ENCODE measurements around the gene OSBP2. TPM values are rescaled to one million over a fixed set of nuclear protein-coding genes. Genes with fewer than 3 reads are reported as not detected.

Gene OSBP2
- total RNA-seq, 2 donors from 2014 or later: 6.8 to 11.1 TPM

DNA sequence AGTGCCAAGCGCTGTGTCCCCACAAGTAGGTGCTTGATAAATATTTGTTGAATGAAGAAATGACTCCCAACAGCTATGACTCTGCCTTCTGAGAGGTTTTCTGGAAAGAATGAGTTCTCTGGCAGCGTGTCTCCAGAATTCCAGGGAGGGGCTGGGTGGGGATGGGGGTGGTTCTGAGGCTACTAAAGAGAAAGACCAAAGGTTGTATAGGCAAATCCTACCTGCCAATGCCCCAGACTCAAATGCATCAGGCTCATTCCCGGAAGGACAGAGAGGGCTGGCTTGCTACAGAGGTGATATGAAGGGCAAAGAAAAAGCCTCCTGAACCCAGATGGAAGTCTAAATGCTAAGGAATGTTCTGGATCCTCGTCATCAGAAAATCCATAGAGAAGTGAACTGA lies 28.9 kb upstream of the OSBP2 start:
- Histone ChIP-seq H3K27ac (ENCODE audit: low read depth, low read length) (no peak overlapping the region), H3K9ac (ENCODE audit: extremely low read depth, low read length, poor library complexity, severe bottlenecking) (no peak overlapping the region), H3K4me1 (ENCODE audit: control insufficient read depth, insufficient read depth, low read length) (no peaks in the 10 kb centered on the region), H3K4me3 (ENCODE audit: low read length) (no peak overlapping the region), H3K36me3 (ENCODE audit: control insufficient read depth, insufficient read depth, low read length) (peaks cover 7% of the 10 kb centered on the region), H3K9me3 (ENCODE audit: control insufficient read depth, low read length) (no peaks in the 10 kb centered on the region), H3K27me3 (ENCODE audit: control insufficient read depth, insufficient read depth, low read length, poor library complexity, severe bottlenecking) (peaks cover 14% of the 10 kb centered on the region)
- peaks cover 13% of the 10 kb centered on the region for H3K4me1 Mint-ChIP-seq
- no peaks in the 10 kb centered on the region for H3K9me3 Mint-ChIP-seq
- no peak for DNase-seq
- no peak for TF ChIP-seq CTCF (conservative IDR thresholded peaks at IDR 0.05)
- H3K27me3 Mint-ChIP-seq (ENCODE audit: insufficient read depth): peaks cover 28% of the 10 kb centered on the region
- no peak overlapping the region for H3K27ac Mint-ChIP-seq
- 89 to 96% methylated on average over 3 to 4 of the region's 4 CpGs for WGBS, 2 experiments (ENCODE audit: insufficient coverage in 1 of 2, insufficient read length in 1 of 2)
- H3K4me3 Mint-ChIP-seq: no peak overlapping the region
- H3K36me3 Mint-ChIP-seq (ENCODE audit: low read depth): peaks cover 18% of the 10 kb centered on the region

DNA sequence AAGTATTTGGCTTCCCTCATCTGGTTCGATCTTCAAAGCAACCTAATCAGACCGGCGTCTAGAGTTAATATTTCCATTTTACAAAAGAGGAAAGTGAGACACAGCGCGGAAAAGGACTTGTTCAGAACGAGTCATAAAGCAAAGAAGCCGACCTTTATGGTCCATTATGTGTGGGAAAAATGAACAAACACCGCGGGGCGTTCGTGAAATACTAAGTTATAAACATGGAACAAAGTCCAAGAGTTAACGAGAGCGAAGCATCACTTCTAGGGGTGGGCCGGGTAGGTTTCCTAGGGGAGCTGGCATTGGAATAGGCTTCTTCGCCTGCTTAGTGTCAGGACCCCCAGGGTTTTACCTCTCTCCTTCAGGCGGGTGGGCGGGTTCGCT lies 27.6 kb upstream of the OSBP2 start:
- no peaks in the 10 kb centered on the region for H3K9me3 ChIP-seq (ENCODE audit: control insufficient read depth, low read length)
- no peak for DNase-seq
- H3K9ac ChIP-seq (ENCODE audit: extremely low read depth, low read length, poor library complexity, severe bottlenecking): peak overlapping the region; percentile 54
- H3K4me1 ChIP-seq (ENCODE audit: control insufficient read depth, insufficient read depth, low read length): no peaks in the 10 kb centered on the region
- H3K4me3 ChIP-seq (ENCODE audit: low read length): peak overlapping the region; percentile 85
- H3K36me3 ChIP-seq (ENCODE audit: control insufficient read depth, insufficient read depth, low read length): peaks cover 7% of the 10 kb centered on the region
- peaks cover 14% of the 10 kb centered on the region for H3K27me3 ChIP-seq (ENCODE audit: control insufficient read depth, insufficient read depth, low read length, poor library complexity, severe bottlenecking)
- no peak for TF ChIP-seq CTCF (conservative IDR thresholded peaks at IDR 0.05)
- 19 to 26% methylated on average over 18 of the region's 18 CpGs for WGBS, 2 experiments (ENCODE audit: insufficient coverage in 1 of 2, insufficient read length in 1 of 2)
- peak overlapping the region; percentile 74 for H3K4me3 Mint-ChIP-seq
- H3K4me1 Mint-ChIP-seq: peaks cover 13% of the 10 kb centered on the region
- no peak overlapping the region for H3K27ac ChIP-seq (ENCODE audit: low read depth, low read length)
- peak overlapping the region; percentile 91 for H3K27ac Mint-ChIP-seq
- H3K36me3 Mint-ChIP-seq (ENCODE audit: low read depth): peaks cover 16% of the 10 kb centered on the region
- no peaks in the 10 kb centered on the region for H3K9me3 Mint-ChIP-seq
- peaks cover 34% of the 10 kb centered on the region for H3K27me3 Mint-ChIP-seq (ENCODE audit: insufficient read depth)

- Histone ChIP-seq H3K4me3 (ENCODE audit: low read length) (peak within 1 kb of the TSS; percentile 85), H3K4me1 (ENCODE audit: control insufficient read depth, insufficient read depth, low read length) (no peaks in the 10 kb centered on the region), H3K9me3 (ENCODE audit: control insufficient read depth, low read length) (no peaks in the 10 kb centered on the region), H3K27ac (ENCODE audit: low read depth, low read length) (no peak within 1 kb of the TSS), H3K9ac (ENCODE audit: extremely low read depth, low read length, poor library complexity, severe bottlenecking) (peak within 1 kb of the TSS; percentile 77), H3K27me3 (ENCODE audit: control insufficient read depth, insufficient read depth, low read length, poor library complexity, severe bottlenecking) (peaks cover 14% of the 10 kb centered on the region), H3K36me3 (ENCODE audit: control insufficient read depth, insufficient read depth, low read length) (peaks cover 7% of the 10 kb centered on the region)
- Mint-ChIP-seq H3K27ac (peak within 1 kb of the TSS; percentile 91), H3K4me3 (peak within 1 kb of the TSS; percentile 74), H3K9me3 (no peaks in the 10 kb centered on the region), H3K36me3 (ENCODE audit: low read depth) (peaks cover 11% of the 10 kb centered on the region), H3K4me1 (peaks cover 13% of the 10 kb centered on the region), H3K27me3 (ENCODE audit: insufficient read depth) (peaks cover 36% of the 10 kb centered on the region)
- WGBS, 2 experiments (ENCODE audit: insufficient coverage in 1 of 2, insufficient read length in 1 of 2): 1 to 3% methylated on average over 47 to 77 of the region's 77 CpGs
- TF ChIP-seq CTCF (conservative IDR thresholded peaks at IDR 0.05): peak; percentile 76
- peak; percentile 99 for DNase-seq
Measured at GRCh38 chr22:30667494-30668385, 26.9 kb upstream of the OSBP2 start, which contains the start of gene DUSP18. DUSP18 (minus strand) TSS chr22:30667875; CDS start chr22:30664003, 3,872 bp downstream.
